Endothelial cell (in vitro differentiated cells): ENCODE measurements around the gene SAG. TPM values are rescaled to one million over a fixed set of nuclear protein-coding genes. Genes with fewer than 3 reads are reported as not detected.

ENCODE experiments used
- DNase-seq: peaks from one replicate; pipeline ENCODE4 v3.0.0; 2021; ENCODE audit warnings: low spot score
- H3K27ac Mint-ChIP-seq: one replicate; pipeline ENCODE4 v1.8.0; 2021; ENCODE audit warnings: mixed read lengths, inconsistent platforms; ENCODE audit not compliant: unreplicated experiment
- H3K27me3 Mint-ChIP-seq: one replicate; pipeline ENCODE4 v1.8.0; 2021; ENCODE audit warnings: mild to moderate bottlenecking, moderate library complexity, mixed read lengths, inconsistent platforms; ENCODE audit not compliant: unreplicated experiment
- H3K36me3 Mint-ChIP-seq: one replicate; pipeline ENCODE4 v1.8.0; 2021; ENCODE audit warnings: mild to moderate bottlenecking, low read depth, mixed read lengths, inconsistent platforms; ENCODE audit not compliant: unreplicated experiment
- H3K4me1 Mint-ChIP-seq: one replicate; pipeline ENCODE4 v1.8.0; 2021; ENCODE audit warnings: mild to moderate bottlenecking, mixed read lengths, inconsistent platforms; ENCODE audit not compliant: unreplicated experiment
- H3K4me3 Mint-ChIP-seq: one replicate; pipeline ENCODE4 v1.8.0; 2021; ENCODE audit warnings: mild to moderate bottlenecking, mixed read lengths, inconsistent platforms; ENCODE audit not compliant: unreplicated experiment
- H3K9me3 Mint-ChIP-seq: one replicate; pipeline ENCODE4 v1.8.0; 2021; ENCODE audit warnings: mixed read lengths, inconsistent platforms; ENCODE audit not compliant: unreplicated experiment
- CTCF ChIP-seq: fragments of 200-600 bp; sonication (generic); IDR thresholded peaks from one replicate; pipeline ENCODE4 v1.5.0; 2021; ENCODE audit warnings: antibody characterized with exemption; ENCODE audit not compliant: unreplicated experiment
- total RNA-seq: library from RNA; stranded (reverse); fragmentation: NEBNext Ultra II Directional; extraction: Animal tissue kit (Norgen Biotek cat#: 25700); gene quantifications from one replicate; pipeline ENCODE4 v1.2.1, GENCODE V29; 2021; ENCODE audit not compliant: unreplicated experiment

Gene SAG
- total RNA-seq, 1 donor from 2014 or later = not detected

GRCh38 chr2:233379034-233379433, 71.4 kb downstream of the SAG start:
- Mint-ChIP-seq H3K27ac (no peak overlapping the region), H3K36me3 (no peaks in the 10 kb centered on the region), H3K4me3 (no peak overlapping the region), H3K27me3 (peaks cover 1% of the 10 kb centered on the region), H3K4me1 (no peaks in the 10 kb centered on the region), H3K9me3 (no peaks in the 10 kb centered on the region)
- DNase-seq = no peak
- TF ChIP-seq CTCF = no peak

- no peak overlapping the region for H3K27ac Mint-ChIP-seq
- no peak for TF ChIP-seq CTCF
- H3K4me3 Mint-ChIP-seq = no peak overlapping the region
- H3K27me3 Mint-ChIP-seq = peaks cover 1% of the 10 kb centered on the region
- H3K36me3 Mint-ChIP-seq = no peaks in the 10 kb centered on the region
- no peak for DNase-seq
- H3K4me1 Mint-ChIP-seq = no peaks in the 10 kb centered on the region
- H3K9me3 Mint-ChIP-seq = no peaks in the 10 kb centered on the region
Observed at GRCh38 chr2:233379441-233379840, 71.8 kb downstream of the SAG start.

- TF ChIP-seq CTCF = no peak
- no peak for DNase-seq
Observed at GRCh38 chr2:233380132-233380895, 72.7 kb downstream of the SAG start.

GRCh38 chr2:233380995-233381637, 73.5 kb downstream of the SAG start:
- no peaks in the 10 kb centered on the region for H3K36me3 Mint-ChIP-seq
- no peak overlapping the region for H3K27ac Mint-ChIP-seq

More at GRCh38 chr2:233380132-233380895, 72.7 kb downstream of the SAG start:
- H3K4me1 Mint-ChIP-seq = no peaks in the 10 kb centered on the region
- no peak overlapping the region for H3K27ac Mint-ChIP-seq
- no peaks in the 10 kb centered on the region for H3K9me3 Mint-ChIP-seq
- H3K27me3 Mint-ChIP-seq = peaks cover 1% of the 10 kb centered on the region
- no peaks in the 10 kb centered on the region for H3K36me3 Mint-ChIP-seq
- no peak overlapping the region for H3K4me3 Mint-ChIP-seq

More at GRCh38 chr2:233380995-233381637, 73.5 kb downstream of the SAG start:
- H3K27me3 Mint-ChIP-seq = peaks cover 1% of the 10 kb centered on the region
- H3K9me3 Mint-ChIP-seq = no peaks in the 10 kb centered on the region
- no peak for DNase-seq
- no peak overlapping the region for H3K4me3 Mint-ChIP-seq
- no peaks in the 10 kb centered on the region for H3K4me1 Mint-ChIP-seq
- no peak for TF ChIP-seq CTCF
